ENCODE results near the gene VWA5B1.

DNA sequence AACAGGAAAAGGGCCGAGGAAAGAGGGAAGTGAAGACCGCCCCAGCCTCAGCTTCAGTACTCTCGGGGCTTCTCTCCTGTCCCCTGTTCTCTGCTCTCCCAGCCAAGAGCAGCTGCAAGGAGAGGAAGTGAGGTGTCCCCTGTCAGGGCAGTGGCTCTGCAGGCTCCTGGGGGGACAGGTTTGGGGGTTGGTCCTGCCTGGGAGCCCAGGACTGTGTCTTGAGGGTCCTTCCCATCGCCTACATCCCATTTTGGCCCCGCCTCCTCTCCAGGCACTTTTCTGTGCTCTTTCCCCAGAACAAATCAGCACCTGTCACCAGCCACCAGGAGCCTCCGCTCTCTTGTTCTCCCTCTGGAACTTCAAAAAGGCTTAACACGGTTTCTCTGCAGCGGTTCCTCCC, 82.6 kb downstream of the VWA5B1 start:
- TF ChIP-seq, protein P1, sequence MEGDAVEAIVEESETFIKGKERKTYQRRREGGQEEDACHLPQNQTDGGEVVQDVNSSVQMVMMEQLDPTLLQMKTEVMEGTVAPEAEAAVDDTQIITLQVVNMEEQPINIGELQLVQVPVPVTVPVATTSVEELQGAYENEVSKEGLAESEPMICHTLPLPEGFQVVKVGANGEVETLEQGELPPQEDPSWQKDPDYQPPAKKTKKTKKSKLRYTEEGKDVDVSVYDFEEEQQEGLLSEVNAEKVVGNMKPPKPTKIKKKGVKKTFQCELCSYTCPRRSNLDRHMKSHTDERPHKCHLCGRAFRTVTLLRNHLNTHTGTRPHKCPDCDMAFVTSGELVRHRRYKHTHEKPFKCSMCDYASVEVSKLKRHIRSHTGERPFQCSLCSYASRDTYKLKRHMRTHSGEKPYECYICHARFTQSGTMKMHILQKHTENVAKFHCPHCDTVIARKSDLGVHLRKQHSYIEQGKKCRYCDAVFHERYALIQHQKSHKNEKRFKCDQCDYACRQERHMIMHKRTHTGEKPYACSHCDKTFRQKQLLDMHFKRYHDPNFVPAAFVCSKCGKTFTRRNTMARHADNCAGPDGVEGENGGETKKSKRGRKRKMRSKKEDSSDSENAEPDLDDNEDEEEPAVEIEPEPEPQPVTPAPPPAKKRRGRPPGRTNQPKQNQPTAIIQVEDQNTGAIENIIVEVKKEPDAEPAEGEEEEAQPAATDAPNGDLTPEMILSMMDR (IDR thresholded peaks at IDR 0.05): no peak
- no peak for TF ChIP-seq POLR2AphosphoS5 (IDR thresholded peaks at IDR 0.05)

Data from breast epithelium (tissue), 3 donors.